Measurements from ENCODE around the gene KLHL3. TPM values are rescaled to one million over a fixed set of nuclear protein-coding genes. Genes with fewer than 3 reads are reported as not detected.

KLHL3 gene
- polyA plus RNA-seq, 1 experiment: 1.1 TPM

DNA sequence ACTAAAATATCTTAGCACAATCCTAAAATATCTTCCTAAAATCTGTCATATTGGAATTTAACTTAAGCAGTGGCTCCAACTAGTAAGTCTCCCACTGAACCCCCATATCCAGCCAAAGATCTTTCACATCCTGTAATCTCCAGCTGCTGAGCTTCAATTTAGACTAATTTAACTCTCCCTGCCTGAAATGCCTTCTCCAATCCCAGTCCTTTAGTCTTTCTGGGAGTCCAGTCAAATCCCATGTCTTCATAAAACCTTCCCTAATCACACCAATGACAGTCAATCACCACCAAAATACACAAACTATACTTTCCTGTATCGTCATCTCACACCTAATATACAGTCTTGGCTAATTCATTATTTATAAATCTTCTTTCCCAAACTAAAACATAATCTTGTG is 607 bp upstream of the KLHL3 start:
- DNase-seq (ENCODE audit: low read depth): no peak
- no peak for TF ChIP-seq CTCF (IDR thresholded peaks at IDR 0.05; ENCODE audit: insufficient read depth, low read depth, low read length)
- Histone ChIP-seq H3K27me3 (ENCODE audit: control insufficient read depth, insufficient read depth, low read length) (no peaks in the 10 kb centered on the region), H3K36me3 (ENCODE audit: control insufficient read depth, insufficient read depth, low read length) (no peaks in the 10 kb centered on the region), H3K4me3 (ENCODE audit: low read depth, low read length) (no peak overlapping the region)
- ChIA-PET CTCF (interaction anchor here (0.7 to 14.5 kb wide), 9 partner anchors 13 to 127 kb away, joined by 3 to 247 read pairs (median 5); no protein-coding TSS in a partner anchor), POLR2A (no interaction called here)

DNA sequence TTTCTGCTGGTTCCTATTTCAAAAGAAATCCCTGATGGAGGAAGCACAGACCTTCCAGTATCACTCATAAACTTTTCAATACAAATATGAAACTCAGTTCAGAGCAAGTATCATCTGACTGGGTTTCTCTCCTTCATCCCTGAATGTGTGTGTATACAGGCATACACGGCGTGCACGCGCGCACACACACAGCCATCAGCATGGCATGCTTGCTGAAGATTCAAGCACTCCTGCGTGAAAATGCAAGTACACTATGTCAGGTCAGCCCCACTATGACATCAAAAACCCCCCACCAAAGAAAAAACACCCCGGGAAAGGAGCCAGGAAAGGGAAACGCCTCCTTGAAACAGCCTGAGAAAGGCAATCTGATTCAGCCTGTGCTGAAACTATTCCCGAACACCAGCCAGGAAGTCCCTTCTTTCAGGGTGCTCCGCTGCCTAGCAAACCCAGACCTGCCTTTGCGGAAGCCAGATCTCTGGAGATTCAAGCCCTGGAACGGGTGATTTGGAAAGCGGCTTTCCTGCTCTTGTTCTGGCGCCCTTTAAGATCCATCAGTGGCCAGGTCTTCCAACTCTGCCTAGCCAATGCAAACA is 831 bp downstream of the KLHL3 start:
- no peak for TF ChIP-seq CTCF (IDR thresholded peaks at IDR 0.05; ENCODE audit: insufficient read depth, low read depth, low read length)
- ChIA-PET POLR2A (no interaction called here), CTCF (interaction anchor here (0.8 to 14.5 kb wide), 8 partner anchors 17 to 933 kb away, joined by 3 to 247 read pairs (median 6); no protein-coding TSS in a partner anchor)
- DNase-seq (ENCODE audit: low read depth): no peak
- H3K27me3 ChIP-seq (ENCODE audit: control insufficient read depth, insufficient read depth, low read length): no peaks in the 10 kb centered on the region
- peak overlapping the region; percentile 33 for H3K4me3 ChIP-seq (ENCODE audit: low read depth, low read length)
- H3K36me3 ChIP-seq (ENCODE audit: control insufficient read depth, insufficient read depth, low read length): no peaks in the 10 kb centered on the region

DNA sequence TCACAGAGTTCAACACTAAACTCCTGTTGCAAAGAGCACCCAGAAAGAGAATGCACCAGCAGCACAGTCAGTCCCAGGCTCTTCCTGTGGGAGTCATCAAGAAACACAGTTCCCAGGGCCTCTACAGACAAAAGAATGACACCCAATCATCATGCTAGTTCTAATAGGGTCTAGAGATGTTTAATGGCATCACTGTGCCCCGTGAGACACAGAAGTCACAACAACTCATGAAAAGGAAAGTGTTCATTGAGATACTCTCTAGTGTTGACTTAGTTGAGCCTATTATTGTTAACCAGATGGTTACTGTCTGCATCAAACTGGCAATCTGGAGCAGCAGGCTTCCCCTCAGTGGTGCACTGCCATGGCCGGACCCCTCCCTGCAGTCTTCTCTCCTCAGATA is 1.6 kb downstream of the KLHL3 start:
- TF ChIP-seq CTCF (IDR thresholded peaks at IDR 0.05; ENCODE audit: insufficient read depth, low read depth, low read length): no peak
- no peak overlapping the region for H3K4me3 ChIP-seq (ENCODE audit: low read depth, low read length)

GRCh38 chr5:137733922-137734321 is 2.0 kb downstream of the KLHL3 start:
- ChIA-PET CTCF (interaction anchor here (14.5 kb wide), 1 partner anchor 76 kb away, joined by 247 read pairs; no protein-coding TSS in a partner anchor), POLR2A (no interaction called here)

More for the DNA sequence above, 1.6 kb downstream of the KLHL3 start:
- no peaks in the 10 kb centered on the region for H3K27me3 ChIP-seq (ENCODE audit: control insufficient read depth, insufficient read depth, low read length)
- DNase-seq (ENCODE audit: low read depth): no peak
- no peaks in the 10 kb centered on the region for H3K36me3 ChIP-seq (ENCODE audit: control insufficient read depth, insufficient read depth, low read length)
- POLR2A ChIA-PET: no interaction called here
- CTCF ChIA-PET: interaction anchor here (0.8 to 14.5 kb wide), 2 partner anchors 76 to 932 kb away, joined by 3 to 247 read pairs; no protein-coding TSS in a partner anchor

GRCh38 chr5:137733006-137733405 is 2.9 kb downstream of the KLHL3 start:
- ChIA-PET POLR2A (no interaction called here), CTCF (interaction anchor here (3.0 to 14.5 kb wide), 2 partner anchors 9 to 75 kb away, joined by 10 to 247 read pairs; no protein-coding TSS in a partner anchor)
- Histone ChIP-seq H3K36me3 (ENCODE audit: control insufficient read depth, insufficient read depth, low read length) (no peaks in the 10 kb centered on the region), H3K27me3 (ENCODE audit: control insufficient read depth, insufficient read depth, low read length) (no peaks in the 10 kb centered on the region), H3K4me3 (ENCODE audit: low read depth, low read length) (no peak overlapping the region)
- no peak for TF ChIP-seq CTCF (IDR thresholded peaks at IDR 0.05; ENCODE audit: insufficient read depth, low read depth, low read length)
- no peak for DNase-seq (ENCODE audit: low read depth)

More at GRCh38 chr5:137733922-137734321, 2.0 kb downstream of the KLHL3 start:
- no peaks in the 10 kb centered on the region for H3K36me3 ChIP-seq (ENCODE audit: control insufficient read depth, insufficient read depth, low read length)
- TF ChIP-seq CTCF (IDR thresholded peaks at IDR 0.05; ENCODE audit: insufficient read depth, low read depth, low read length): no peak
- no peaks in the 10 kb centered on the region for H3K27me3 ChIP-seq (ENCODE audit: control insufficient read depth, insufficient read depth, low read length)
- H3K4me3 ChIP-seq (ENCODE audit: low read depth, low read length): no peak overlapping the region
- no peak for DNase-seq (ENCODE audit: low read depth)

Measured in BJ (cell line).